Adipocyte (in vitro differentiated cells): ENCODE data around the gene CDADC1.

Experiments
- DNase-seq: peaks from one replicate; pipeline ENCODE4 v3.0.0-alpha.2; 2015; ENCODE audit warnings: low read depth
- H3K27me3 ChIP-seq: replicated peaks from 2 replicates; pipeline ENCODE4 v1.7.0; 2013; ENCODE audit warnings: mild to moderate bottlenecking, low read length, moderate library complexity; ENCODE audit not compliant: control insufficient read depth, insufficient read depth
- H3K36me3 ChIP-seq: 2 replicates; pipeline ENCODE4 v1.7.0; 2013; ENCODE audit warnings: low read length, mild to moderate bottlenecking, moderate library complexity; ENCODE audit not compliant: control insufficient read depth, insufficient read depth, severe bottlenecking
- H3K4me1 ChIP-seq: 2 replicates; pipeline ENCODE4 v1.7.0; 2013; ENCODE audit warnings: mild to moderate bottlenecking, low read length, moderate library complexity; ENCODE audit not compliant: control insufficient read depth, insufficient read depth
- H3K4me3 ChIP-seq: 2 replicates; pipeline ENCODE4 v1.7.0; 2013; ENCODE audit warnings: mild to moderate bottlenecking, low read length, moderate library complexity
- H3K9ac ChIP-seq: 2 replicates; pipeline ENCODE4 v1.7.0; 2013; ENCODE audit warnings: mild to moderate bottlenecking, low read length, moderate library complexity
- H3K9me3 ChIP-seq: 2 replicates; pipeline ENCODE4 v1.7.0; 2013; ENCODE audit warnings: mild to moderate bottlenecking, low read length, moderate library complexity; ENCODE audit not compliant: control insufficient read depth

Gene CDADC1

GRCh38 chr13:49296659-49297058, 48.9 kb downstream of the CDADC1 start:
- Histone ChIP-seq H3K9ac (no peak overlapping the region), H3K36me3 (no peaks in the 10 kb centered on the region), H3K9me3 (no peaks in the 10 kb centered on the region), H3K4me3 (no peak overlapping the region), H3K27me3 (no peaks in the 10 kb centered on the region), H3K4me1 (peaks cover 26% of the 10 kb centered on the region)
- DNase-seq: no peak

- Histone ChIP-seq H3K36me3 (no peaks in the 10 kb centered on the region), H3K9me3 (no peaks in the 10 kb centered on the region)
- no peak for DNase-seq
These were observed 49.6 kb downstream of the CDADC1 start for GRCh38 chr13:49297338-49297737.

GRCh38 chr13:49298416-49298815, 50.7 kb downstream of the CDADC1 start:
- no peaks in the 10 kb centered on the region for H3K9me3 ChIP-seq
- no peak for DNase-seq

More at GRCh38 chr13:49297338-49297737, 49.6 kb downstream of the CDADC1 start:
- Histone ChIP-seq H3K27me3 (no peaks in the 10 kb centered on the region), H3K9ac (no peak overlapping the region), H3K4me3 (no peak overlapping the region), H3K4me1 (peaks cover 26% of the 10 kb centered on the region)

GRCh38 chr13:49298903-49299605, 51.3 kb downstream of the CDADC1 start:
- DNase-seq: no peak
- Histone ChIP-seq H3K4me1 (peaks cover 22% of the 10 kb centered on the region), H3K9ac (no peak overlapping the region)

More at GRCh38 chr13:49298416-49298815, 50.7 kb downstream of the CDADC1 start:
- no peaks in the 10 kb centered on the region for H3K36me3 ChIP-seq
- H3K4me1 ChIP-seq: peaks cover 16% of the 10 kb centered on the region
- no peaks in the 10 kb centered on the region for H3K27me3 ChIP-seq
- no peak overlapping the region for H3K9ac ChIP-seq
- no peak overlapping the region for H3K4me3 ChIP-seq

GRCh38 chr13:49300276-49300675, 52.6 kb downstream of the CDADC1 start:
- Histone ChIP-seq H3K9me3 (no peaks in the 10 kb centered on the region), H3K27me3 (no peaks in the 10 kb centered on the region), H3K36me3 (no peaks in the 10 kb centered on the region), H3K4me3 (no peak overlapping the region), H3K4me1 (peaks cover 30% of the 10 kb centered on the region), H3K9ac (peak overlapping the region; percentile 14)
- DNase-seq: no peak

More at GRCh38 chr13:49298903-49299605, 51.3 kb downstream of the CDADC1 start:
- Histone ChIP-seq H3K4me3 (no peak overlapping the region), H3K27me3 (no peaks in the 10 kb centered on the region), H3K9me3 (no peaks in the 10 kb centered on the region), H3K36me3 (no peaks in the 10 kb centered on the region)

- H3K4me1 ChIP-seq: peaks cover 31% of the 10 kb centered on the region
- H3K36me3 ChIP-seq: no peaks in the 10 kb centered on the region
- peak overlapping the region; percentile 49 for H3K4me3 ChIP-seq
- H3K9ac ChIP-seq: peak overlapping the region; percentile 70
- no peaks in the 10 kb centered on the region for H3K27me3 ChIP-seq
- peak; percentile 88 for DNase-seq
- H3K9me3 ChIP-seq: no peaks in the 10 kb centered on the region
These were observed 53.2 kb downstream of the CDADC1 start for GRCh38 chr13:49300739-49301589.

GRCh38 chr13:49302222-49302621, 54.5 kb downstream of the CDADC1 start:
- H3K27me3 ChIP-seq: no peaks in the 10 kb centered on the region
- H3K4me3 ChIP-seq: no peak overlapping the region
- no peaks in the 10 kb centered on the region for H3K36me3 ChIP-seq
- no peak for DNase-seq
- no peaks in the 10 kb centered on the region for H3K9me3 ChIP-seq
- peaks cover 41% of the 10 kb centered on the region for H3K4me1 ChIP-seq
- no peak overlapping the region for H3K9ac ChIP-seq

GRCh38 chr13:49302817-49303216, 55.1 kb downstream of the CDADC1 start:
- Histone ChIP-seq H3K4me3 (no peak overlapping the region), H3K9ac (no peak overlapping the region), H3K9me3 (no peaks in the 10 kb centered on the region), H3K4me1 (peaks cover 47% of the 10 kb centered on the region), H3K27me3 (no peaks in the 10 kb centered on the region), H3K36me3 (no peaks in the 10 kb centered on the region)
- no peak for DNase-seq

- Histone ChIP-seq H3K9ac (no peak overlapping the region), H3K36me3 (no peaks in the 10 kb centered on the region), H3K27me3 (no peaks in the 10 kb centered on the region), H3K4me1 (peaks cover 52% of the 10 kb centered on the region), H3K9me3 (no peaks in the 10 kb centered on the region), H3K4me3 (no peak overlapping the region)
- DNase-seq: no peak
These were observed 56.0 kb downstream of the CDADC1 start for GRCh38 chr13:49303533-49304252.

GRCh38 chr13:49304356-49304755, 56.6 kb downstream of the CDADC1 start:
- H3K36me3 ChIP-seq: no peaks in the 10 kb centered on the region
- no peak for DNase-seq
- H3K27me3 ChIP-seq: no peaks in the 10 kb centered on the region

More at GRCh38 chr13:49304356-49304755, 56.6 kb downstream of the CDADC1 start:
- peaks cover 57% of the 10 kb centered on the region for H3K4me1 ChIP-seq
- no peaks in the 10 kb centered on the region for H3K9me3 ChIP-seq
- no peak overlapping the region for H3K4me3 ChIP-seq
- H3K9ac ChIP-seq: no peak overlapping the region
